SU-DHL-6 (cell line): ENCODE data around the gene SLC17A8.

Experiments used
- EZH2phosphoT487 ChIP-seq: fragments of 200-600 bp; sonication (generic), shearing (Covaris generic); conservative IDR thresholded peaks from 2 replicates; pipeline ENCODE4 v1.6.1; 2018; ENCODE audit warnings: mild to moderate bottlenecking, antibody characterized with exemption, low read length, moderate library complexity, mixed read lengths
- TF ChIP-seq, protein P1 (sequence below): fragments of 200-600 bp; sonication (generic); IDR thresholded peaks from one replicate; pipeline ENCODE4 v1.5.1; 2017; ENCODE audit warnings: antibody characterized with exemption, mild to moderate bottlenecking, low read length, moderate library complexity; ENCODE audit not compliant: insufficient read depth, poor library complexity, severe bottlenecking

DNA sequence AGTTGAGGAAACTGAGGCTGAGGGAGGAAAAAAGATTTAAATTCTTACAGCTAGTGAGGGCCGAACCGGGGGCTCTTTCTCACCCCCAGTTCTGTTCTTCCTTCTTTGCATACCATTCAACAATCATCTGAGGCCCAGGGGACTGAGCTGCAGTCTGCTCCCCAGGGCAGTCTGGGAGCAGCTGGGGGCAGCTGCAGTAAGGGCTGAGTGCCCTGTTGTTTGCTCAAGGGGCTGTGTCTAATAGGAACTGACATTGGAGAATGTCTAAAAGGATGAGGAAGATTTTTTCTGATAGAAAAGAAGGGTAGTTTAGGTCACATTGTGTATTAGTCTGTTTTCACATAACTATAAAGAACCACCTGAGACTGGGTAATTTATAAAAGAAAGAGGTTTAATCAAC, 42.2 kb downstream of the SLC17A8 start:
- TF ChIP-seq, protein P1, sequence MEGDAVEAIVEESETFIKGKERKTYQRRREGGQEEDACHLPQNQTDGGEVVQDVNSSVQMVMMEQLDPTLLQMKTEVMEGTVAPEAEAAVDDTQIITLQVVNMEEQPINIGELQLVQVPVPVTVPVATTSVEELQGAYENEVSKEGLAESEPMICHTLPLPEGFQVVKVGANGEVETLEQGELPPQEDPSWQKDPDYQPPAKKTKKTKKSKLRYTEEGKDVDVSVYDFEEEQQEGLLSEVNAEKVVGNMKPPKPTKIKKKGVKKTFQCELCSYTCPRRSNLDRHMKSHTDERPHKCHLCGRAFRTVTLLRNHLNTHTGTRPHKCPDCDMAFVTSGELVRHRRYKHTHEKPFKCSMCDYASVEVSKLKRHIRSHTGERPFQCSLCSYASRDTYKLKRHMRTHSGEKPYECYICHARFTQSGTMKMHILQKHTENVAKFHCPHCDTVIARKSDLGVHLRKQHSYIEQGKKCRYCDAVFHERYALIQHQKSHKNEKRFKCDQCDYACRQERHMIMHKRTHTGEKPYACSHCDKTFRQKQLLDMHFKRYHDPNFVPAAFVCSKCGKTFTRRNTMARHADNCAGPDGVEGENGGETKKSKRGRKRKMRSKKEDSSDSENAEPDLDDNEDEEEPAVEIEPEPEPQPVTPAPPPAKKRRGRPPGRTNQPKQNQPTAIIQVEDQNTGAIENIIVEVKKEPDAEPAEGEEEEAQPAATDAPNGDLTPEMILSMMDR, result no peak
- TF ChIP-seq EZH2phosphoT487, result no peak
